ENCODE measurements around the gene HDAC4.

GRCh38 chr2:239146011-239146641 lies 254.7 kb downstream of the HDAC4 start:
- no peak for TF ChIP-seq CTCF (IDR thresholded peaks at IDR 0.05; ENCODE audit: low read depth, low read length, missing input control)
- TF ChIP-seq GABPA (IDR thresholded peaks at IDR 0.05 in 1 of 2, conservative IDR thresholded peaks at IDR 0.05 in 1 of 2), result no peak
- no peak for TF ChIP-seq EGR1 (IDR thresholded peaks at IDR 0.05; ENCODE audit: low read depth in 2 of 2)
- no peak for TF ChIP-seq FOXA2 (IDR thresholded peaks at IDR 0.05)
- TF ChIP-seq YY1 (IDR thresholded peaks at IDR 0.05), result no peak
- TF ChIP-seq, protein P1, sequence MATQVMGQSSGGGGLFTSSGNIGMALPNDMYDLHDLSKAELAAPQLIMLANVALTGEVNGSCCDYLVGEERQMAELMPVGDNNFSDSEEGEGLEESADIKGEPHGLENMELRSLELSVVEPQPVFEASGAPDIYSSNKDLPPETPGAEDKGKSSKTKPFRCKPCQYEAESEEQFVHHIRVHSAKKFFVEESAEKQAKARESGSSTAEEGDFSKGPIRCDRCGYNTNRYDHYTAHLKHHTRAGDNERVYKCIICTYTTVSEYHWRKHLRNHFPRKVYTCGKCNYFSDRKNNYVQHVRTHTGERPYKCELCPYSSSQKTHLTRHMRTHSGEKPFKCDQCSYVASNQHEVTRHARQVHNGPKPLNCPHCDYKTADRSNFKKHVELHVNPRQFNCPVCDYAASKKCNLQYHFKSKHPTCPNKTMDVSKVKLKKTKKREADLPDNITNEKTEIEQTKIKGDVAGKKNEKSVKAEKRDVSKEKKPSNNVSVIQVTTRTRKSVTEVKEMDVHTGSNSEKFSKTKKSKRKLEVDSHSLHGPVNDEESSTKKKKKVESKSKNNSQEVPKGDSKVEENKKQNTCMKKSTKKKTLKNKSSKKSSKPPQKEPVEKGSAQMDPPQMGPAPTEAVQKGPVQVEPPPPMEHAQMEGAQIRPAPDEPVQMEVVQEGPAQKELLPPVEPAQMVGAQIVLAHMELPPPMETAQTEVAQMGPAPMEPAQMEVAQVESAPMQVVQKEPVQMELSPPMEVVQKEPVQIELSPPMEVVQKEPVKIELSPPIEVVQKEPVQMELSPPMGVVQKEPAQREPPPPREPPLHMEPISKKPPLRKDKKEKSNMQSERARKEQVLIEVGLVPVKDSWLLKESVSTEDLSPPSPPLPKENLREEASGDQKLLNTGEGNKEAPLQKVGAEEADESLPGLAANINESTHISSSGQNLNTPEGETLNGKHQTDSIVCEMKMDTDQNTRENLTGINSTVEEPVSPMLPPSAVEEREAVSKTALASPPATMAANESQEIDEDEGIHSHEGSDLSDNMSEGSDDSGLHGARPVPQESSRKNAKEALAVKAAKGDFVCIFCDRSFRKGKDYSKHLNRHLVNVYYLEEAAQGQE (IDR thresholded peaks at IDR 0.05), result no peak
- no peak for TF ChIP-seq TAF1 (conservative IDR thresholded peaks at IDR 0.05)
- TF ChIP-seq ATF3 (IDR thresholded peaks at IDR 0.05), result no peak
- TF ChIP-seq MAX (IDR thresholded peaks at IDR 0.05), result no peak
